Measurements from ENCODE around the gene SPRED3.
"Not testable (repeated sequence)": the region's sequence is repeated elsewhere in the genome, so short reads cannot be mapped to it uniquely, and the experiment has no call there.

- not testable (repeated sequence) for TF ChIP-seq MAX, SP1, RXRA (IDR thresholded peaks at IDR 0.05)
Observed at GRCh38 chr19:38410407-38410806, 21.9 kb downstream of the SPRED3 start.

All from liver (tissue), 2 donors.